Right renal cortex interstitium (tissue), 3 donors: Measurements from ENCODE around the gene TSHZ2. TPM values are rescaled to one million over a fixed set of nuclear protein-coding genes. Genes with fewer than 3 reads are reported as not detected.

Experiments used
- DNase-seq, 3 donors: peaks; one replicate each; pipeline ENCODE4 v3.0.0-alpha.2; 2013; ENCODE audit warnings: low read depth in 3 of 3, low spot score in 2 of 3
- polyA plus RNA-seq, 3 donors: library from polyadenylated mRNA; unstranded; fragments of 120-200 nt; gene quantifications; one replicate each; pipeline ENCODE4 v1.2.1, GENCODE V29; 2013; ENCODE audit not compliant: insufficient read length in 3 of 3

TSHZ2 gene
- 10 to 100 TPM; 10.5 to 15.0 (median 14.4) TPM for polyA plus RNA-seq

GRCh38 chr20:52972190-52972937 is at the start of gene TSHZ2:
TSHZ2 (plus strand) TSS chr20:52972358; CDS start chr20:52973294, 936 bp downstream.
- DNase-seq: no peak

GRCh38 chr20:52922436-52922835 is 49.7 kb upstream of the TSHZ2 start:
- no peak for DNase-seq

- peak in 1 of 3 donors; percentile 23 for DNase-seq
Measured at GRCh38 chr20:52923123-52923937, 48.8 kb upstream of the TSHZ2 start.

GRCh38 chr20:52924411-52925271 is 47.5 kb upstream of the TSHZ2 start:
- DNase-seq: no peak

GRCh38 chr20:52926505-52926904 is 45.7 kb upstream of the TSHZ2 start:
- DNase-seq: no peak

- DNase-seq: no peak
Measured at GRCh38 chr20:52933867-52934266, 38.3 kb upstream of the TSHZ2 start.

GRCh38 chr20:52936351-52937340 is 35.5 kb upstream of the TSHZ2 start:
- no peak for DNase-seq

- DNase-seq: no peak
Measured at GRCh38 chr20:52937591-52938100, 34.5 kb upstream of the TSHZ2 start.

GRCh38 chr20:52939141-52939540 is 33.0 kb upstream of the TSHZ2 start:
- DNase-seq: no peak

- no peak for DNase-seq
Measured at GRCh38 chr20:52941808-52942207, 30.4 kb upstream of the TSHZ2 start.

- no peak for DNase-seq
Measured at GRCh38 chr20:52943185-52943841, 28.8 kb upstream of the TSHZ2 start.

GRCh38 chr20:52945268-52945667 is 26.9 kb upstream of the TSHZ2 start:
- DNase-seq: no peak

- no peak for DNase-seq
Measured at GRCh38 chr20:52945862-52946522, 26.2 kb upstream of the TSHZ2 start.

- DNase-seq: no peak
Measured at GRCh38 chr20:52948491-52948890, 23.7 kb upstream of the TSHZ2 start.

- DNase-seq: no peak
Measured at GRCh38 chr20:52953020-52953419, 19.1 kb upstream of the TSHZ2 start.

GRCh38 chr20:52954849-52955248 is 17.3 kb upstream of the TSHZ2 start:
- no peak for DNase-seq

GRCh38 chr20:52958211-52958610 is 13.9 kb upstream of the TSHZ2 start:
- no peak for DNase-seq

GRCh38 chr20:52959125-52959524 is 13.0 kb upstream of the TSHZ2 start:
- DNase-seq: peak in 1 of 3 donors; percentile 76
